PC-9 (cell line): ENCODE measurements around the gene TAS2R13.

Experiments
- CTCF ChIP-seq: fragments of 200-600 bp; sonication (generic); conservative IDR thresholded peaks from 2 replicates; pipeline ENCODE4 v1.6.1; 2017; ENCODE audit warnings: mixed run types, antibody characterized with exemption, mild to moderate bottlenecking, moderate library complexity
- EZH2 ChIP-seq: fragments of 200-600 bp; sonication (generic); IDR thresholded peaks from 2 replicates; pipeline ENCODE4 v1.8.0; 2017; ENCODE audit warnings: antibody characterized with exemption, low read depth

- no peak for TF ChIP-seq CTCF
- no peak for TF ChIP-seq EZH2
These were observed 45.7 kb downstream of the TAS2R13 start for GRCh38 chr12:10863512-10864218.
